ENCODE results near the gene NSFL1C.

NSFL1C gene

GRCh38 chr20:1484438-1485116 is 17.9 kb upstream of the NSFL1C start:
- peak; percentile 13 for DNase-seq

GRCh38 chr20:1479831-1480595 is 13.4 kb upstream of the NSFL1C start:
- no peak for DNase-seq

GRCh38 chr20:1478566-1478965 is 11.9 kb upstream of the NSFL1C start:
- peak; percentile 79 for DNase-seq

GRCh38 chr20:1477896-1478490 is 11.3 kb upstream of the NSFL1C start:
- no peak for DNase-seq

GRCh38 chr20:1474817-1475603 is 8.4 kb upstream of the NSFL1C start:
- no peak for DNase-seq

- DNase-seq = no peak
Measured at GRCh38 chr20:1474325-1474724, 7.7 kb upstream of the NSFL1C start.

GRCh38 chr20:1473246-1474220 is 6.9 kb upstream of the NSFL1C start:
- no peak for DNase-seq

- peak; percentile 56 for DNase-seq
Measured at GRCh38 chr20:1472556-1473245, 6.1 kb upstream of the NSFL1C start.

GRCh38 chr20:1471242-1471641 is 4.6 kb upstream of the NSFL1C start:
- DNase-seq = no peak

- peak; percentile 84 for DNase-seq
Measured at GRCh38 chr20:1469925-1470571, 3.4 kb upstream of the NSFL1C start.

- no peak for DNase-seq
Measured at GRCh38 chr20:1469306-1469905, 2.8 kb upstream of the NSFL1C start.

- no peak for DNase-seq
Measured at GRCh38 chr20:1468117-1468624, 1.5 kb upstream of the NSFL1C start.

GRCh38 chr20:1467355-1468116 is 887 bp upstream of the NSFL1C start:
- peak; percentile 68 for DNase-seq

- DNase-seq = no peak
Measured at GRCh38 chr20:1467082-1467354, 369 bp upstream of the NSFL1C start.

GRCh38 chr20:1465470-1466210 is 1.0 kb downstream of the NSFL1C start:
- DNase-seq = no peak

- DNase-seq = no peak
Measured at GRCh38 chr20:1463971-1464570, 2.6 kb downstream of the NSFL1C start.

GRCh38 chr20:1462834-1463233 is 3.8 kb downstream of the NSFL1C start:
- DNase-seq = peak; percentile 36

- DNase-seq = no peak
Measured at GRCh38 chr20:1462001-1462400, 4.6 kb downstream of the NSFL1C start.
